ENCODE measurements around the gene TM4SF20. TPM values are rescaled to one million over a fixed set of nuclear protein-coding genes. Genes with fewer than 3 reads are reported as not detected.

Gene TM4SF20, protein sequence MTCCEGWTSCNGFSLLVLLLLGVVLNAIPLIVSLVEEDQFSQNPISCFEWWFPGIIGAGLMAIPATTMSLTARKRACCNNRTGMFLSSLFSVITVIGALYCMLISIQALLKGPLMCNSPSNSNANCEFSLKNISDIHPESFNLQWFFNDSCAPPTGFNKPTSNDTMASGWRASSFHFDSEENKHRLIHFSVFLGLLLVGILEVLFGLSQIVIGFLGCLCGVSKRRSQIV
- not detected in 2 replicates for total RNA-seq (2014; rRNA removed; shearing (Covaris generic))

DNA sequence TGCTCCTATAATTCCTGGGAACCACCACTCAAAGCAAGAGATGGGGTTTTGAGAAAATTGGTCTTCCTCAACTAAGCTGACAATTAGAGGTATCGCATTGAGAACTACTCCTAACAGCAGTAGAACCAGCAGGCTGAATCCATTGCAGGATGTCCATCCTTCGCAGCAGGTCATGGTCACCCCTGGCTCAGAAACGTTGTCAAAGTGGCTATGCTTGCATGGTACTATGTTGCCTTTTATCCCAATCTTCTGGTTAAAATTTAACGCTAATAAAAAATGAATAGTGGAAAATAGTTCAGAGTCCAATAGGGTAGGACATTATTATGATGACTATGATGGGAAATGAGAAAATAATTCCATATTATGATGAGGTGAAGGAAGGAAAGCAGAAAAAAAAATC, at the start of gene TM4SF20:
TSS of gene TM4SF20 (minus strand) at position 212 of the 400 bp plus-strand sequence. CDS start at position 174, 38 bp downstream.
- no peak for DNase-seq (ENCODE audit: low read depth)

DNA sequence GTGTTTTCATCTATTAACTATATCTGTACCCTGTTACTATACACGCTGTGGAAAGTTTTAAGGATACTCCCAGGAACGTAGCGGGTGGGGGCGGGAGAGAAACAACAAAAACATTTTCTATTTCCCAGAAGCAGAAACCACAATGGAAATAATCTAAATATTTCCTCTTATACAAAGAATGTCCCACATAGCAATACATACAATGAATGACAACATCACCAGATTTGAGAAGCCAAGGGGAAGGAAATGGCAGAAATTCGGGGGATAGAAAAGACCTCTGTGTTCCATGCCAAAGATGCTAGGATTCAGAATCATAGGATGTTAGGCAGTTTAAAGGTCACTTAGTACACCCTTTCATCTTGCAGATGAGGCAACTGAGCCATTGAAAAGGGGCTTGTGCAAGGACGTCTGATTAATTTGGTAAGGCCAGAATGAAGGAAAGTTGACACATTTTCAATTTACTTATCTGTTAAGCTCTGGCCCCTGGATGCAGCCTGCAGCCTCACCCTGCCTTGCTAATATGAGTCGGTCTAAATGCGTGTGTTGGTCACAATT, 49.7 kb upstream of the TM4SF20 start:
- DNase-seq (ENCODE audit: low read depth), result no peak

DNA sequence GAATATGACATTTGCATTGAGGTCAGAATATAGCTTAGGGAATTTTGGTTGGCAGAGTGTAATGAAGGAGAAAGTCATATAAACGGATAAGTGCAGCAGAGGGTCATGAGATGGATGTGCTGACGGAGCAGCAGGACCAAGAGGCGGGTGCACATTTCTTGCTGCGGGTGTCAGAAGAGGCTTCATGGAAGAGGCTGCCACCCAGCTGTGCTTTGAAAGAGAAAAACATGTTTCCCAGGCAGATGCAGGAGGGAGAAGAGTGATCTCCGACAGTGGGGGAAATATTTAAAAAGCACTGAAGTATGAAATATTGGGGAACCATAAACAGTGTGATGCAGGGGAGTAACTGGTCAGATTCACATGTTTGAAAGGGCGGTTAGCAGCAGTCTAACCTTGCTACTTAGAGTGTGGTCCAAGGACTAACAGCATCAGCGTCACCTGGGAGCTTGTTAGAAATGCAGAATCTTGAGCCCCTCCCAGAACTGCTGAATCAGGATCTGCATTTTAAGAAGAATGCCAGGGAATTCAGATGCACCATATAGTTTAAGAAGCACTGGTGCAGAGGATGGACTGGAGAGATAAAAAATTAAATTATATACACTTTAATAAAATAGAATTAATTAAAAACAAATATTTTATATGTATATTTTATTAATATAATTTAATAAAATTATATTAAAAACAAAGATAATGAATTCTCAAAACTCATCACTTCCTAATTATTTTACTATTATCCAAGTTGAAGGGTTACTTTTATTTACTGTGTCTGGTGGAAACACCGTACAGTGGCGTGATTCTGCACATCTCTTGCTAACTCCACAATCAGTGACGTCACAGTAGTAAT, 44.8 kb upstream of the TM4SF20 start:
- no peak for DNase-seq (ENCODE audit: low read depth)

DNA sequence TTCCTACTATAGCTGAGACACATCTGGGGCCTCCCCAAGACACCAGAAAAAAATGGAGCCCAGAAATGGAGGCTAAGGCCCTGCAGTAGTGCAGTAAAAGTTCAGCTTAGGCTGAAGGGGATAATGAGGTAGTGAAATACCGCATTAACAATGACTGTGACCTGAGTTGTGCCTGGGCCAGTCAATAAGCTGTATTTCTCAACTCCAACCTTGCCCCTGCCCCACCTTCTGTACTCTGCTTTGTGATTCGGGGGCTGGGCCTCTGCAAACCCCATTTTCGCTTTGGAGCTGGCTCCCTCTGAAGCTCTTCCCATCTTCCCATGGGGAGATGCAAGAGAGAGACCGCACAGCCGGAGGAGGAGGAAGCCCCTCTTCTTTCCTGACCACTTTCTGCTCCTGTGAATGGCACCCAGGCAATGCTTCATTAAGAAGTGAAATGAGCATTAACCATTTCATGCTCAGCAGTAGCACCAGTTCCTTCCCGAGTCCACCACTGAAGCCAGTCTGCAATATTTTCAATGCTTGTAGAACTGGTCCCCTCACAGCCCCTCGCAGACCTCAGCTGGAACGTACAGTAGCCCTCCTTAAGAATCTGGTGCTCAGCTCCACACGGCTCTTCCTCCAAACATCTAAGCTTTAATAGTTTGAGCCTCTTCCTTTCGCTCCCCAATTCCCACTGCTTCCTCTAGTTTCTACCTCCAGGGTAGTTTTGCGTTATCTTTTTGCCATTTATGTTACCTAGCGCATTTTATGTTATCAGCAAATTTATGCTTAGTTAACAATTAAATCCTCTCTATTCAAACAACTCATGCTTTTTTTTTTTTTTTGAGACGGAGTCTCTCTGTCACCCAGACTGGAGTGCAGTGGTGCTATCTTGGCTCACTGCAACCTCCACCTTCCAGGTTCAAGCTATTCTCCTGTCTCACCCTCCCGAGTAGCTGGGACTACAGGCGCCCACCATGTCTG, 41.3 kb upstream of the TM4SF20 start:
- DNase-seq (ENCODE audit: low read depth), result no peak

DNA sequence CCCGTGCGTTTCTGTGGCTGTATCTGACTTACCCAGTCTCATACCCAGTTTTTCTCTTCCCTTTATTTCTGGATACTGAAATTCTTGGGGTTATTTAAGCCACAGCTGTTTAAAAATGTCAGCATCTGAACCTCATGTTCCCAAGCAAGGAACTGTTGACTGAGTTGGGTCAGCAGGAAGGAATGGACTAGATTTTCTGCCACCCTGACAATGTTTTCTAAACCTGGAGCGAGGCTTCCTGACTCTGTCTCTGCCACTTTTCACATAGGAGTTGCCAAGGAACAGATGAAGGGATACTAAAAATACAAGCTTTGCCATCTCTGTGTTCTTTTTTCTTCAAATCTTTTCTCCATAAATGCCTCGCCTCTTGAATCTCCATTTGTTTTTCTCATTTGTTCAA, 37.6 kb upstream of the TM4SF20 start:
- DNase-seq (ENCODE audit: low read depth), result no peak

DNA sequence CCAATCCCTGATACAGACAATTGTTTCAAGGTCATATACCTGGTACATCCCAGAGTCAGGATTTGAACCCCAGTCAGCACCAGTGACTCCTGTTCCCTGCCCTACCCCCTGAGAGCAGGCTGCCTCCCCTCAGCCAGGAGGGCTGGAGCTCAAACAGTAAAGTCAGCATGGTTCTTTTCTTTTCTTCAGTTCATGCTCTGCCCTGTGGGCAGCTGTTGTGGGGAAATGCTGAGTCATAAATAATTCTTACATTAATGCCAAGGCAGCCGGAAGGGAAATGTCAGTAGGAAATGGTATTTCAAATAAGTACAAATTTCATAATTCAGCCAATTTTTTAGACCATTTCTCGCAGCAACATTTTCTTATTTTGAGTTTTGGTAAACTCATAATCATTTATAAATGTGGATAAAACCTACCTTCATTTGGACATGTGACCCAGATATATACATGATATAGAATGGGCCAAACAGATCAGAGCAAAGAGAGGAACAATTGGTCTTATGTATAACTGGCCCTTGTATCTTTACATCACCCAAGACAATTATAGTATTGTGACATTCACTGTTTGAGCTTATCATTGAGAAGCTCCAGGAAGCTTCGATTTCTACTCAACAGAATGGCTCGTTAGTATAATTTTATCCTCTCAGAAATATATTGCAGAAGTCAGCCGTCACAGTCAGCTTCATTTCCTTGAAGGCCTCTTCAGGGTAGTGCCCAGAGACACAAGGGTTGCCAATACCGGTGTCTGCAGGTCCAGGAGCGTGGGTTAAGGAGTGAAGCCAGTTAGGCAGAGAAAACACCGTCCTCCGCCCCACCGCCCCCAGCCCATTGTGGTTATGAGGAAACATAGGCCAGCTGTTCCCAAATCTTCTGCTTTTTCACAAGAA, 36.7 kb upstream of the TM4SF20 start:
- DNase-seq (ENCODE audit: low read depth), result peak; percentile 82

DNA sequence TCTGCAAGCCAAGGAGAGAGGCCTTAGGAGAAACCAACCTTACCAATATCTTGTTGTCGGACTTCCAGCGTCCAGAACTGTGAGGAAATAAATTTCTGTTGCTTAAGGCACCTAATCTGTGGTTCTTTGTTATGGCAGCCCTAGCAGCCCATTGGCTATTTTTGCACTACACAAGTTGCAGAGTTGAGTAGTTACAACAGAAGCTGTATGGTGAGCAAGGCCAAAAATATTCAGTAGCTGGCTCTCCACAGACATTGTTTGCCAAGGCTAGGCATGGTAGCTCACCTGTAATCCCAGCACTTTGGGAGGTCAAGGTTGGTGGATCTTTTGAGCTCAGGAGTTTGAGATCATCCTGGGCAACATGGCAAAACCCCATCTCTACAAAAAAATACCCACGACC, 35.7 kb upstream of the TM4SF20 start:
- DNase-seq (ENCODE audit: low read depth), result peak; percentile 88

DNA sequence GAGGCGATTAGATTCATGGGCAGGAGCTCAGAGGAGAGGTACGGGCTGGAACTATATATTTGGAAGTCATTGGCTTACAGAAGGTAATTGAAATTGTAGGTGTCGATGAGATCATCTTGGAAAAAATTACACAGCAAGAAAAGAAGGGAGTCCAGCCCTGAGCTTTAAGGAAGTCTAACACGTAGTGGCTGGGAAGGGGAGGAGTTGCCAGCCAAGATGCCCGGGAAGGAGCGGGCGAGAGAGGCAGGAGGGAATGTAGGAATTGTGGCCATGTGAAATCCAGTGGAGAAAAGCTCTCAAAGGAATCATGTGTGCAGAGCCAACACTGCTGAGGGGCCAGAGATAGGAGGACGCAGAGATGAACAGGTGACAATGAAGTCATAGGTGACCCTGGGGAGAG, 34.3 kb upstream of the TM4SF20 start:
- no peak for DNase-seq (ENCODE audit: low read depth)

DNA sequence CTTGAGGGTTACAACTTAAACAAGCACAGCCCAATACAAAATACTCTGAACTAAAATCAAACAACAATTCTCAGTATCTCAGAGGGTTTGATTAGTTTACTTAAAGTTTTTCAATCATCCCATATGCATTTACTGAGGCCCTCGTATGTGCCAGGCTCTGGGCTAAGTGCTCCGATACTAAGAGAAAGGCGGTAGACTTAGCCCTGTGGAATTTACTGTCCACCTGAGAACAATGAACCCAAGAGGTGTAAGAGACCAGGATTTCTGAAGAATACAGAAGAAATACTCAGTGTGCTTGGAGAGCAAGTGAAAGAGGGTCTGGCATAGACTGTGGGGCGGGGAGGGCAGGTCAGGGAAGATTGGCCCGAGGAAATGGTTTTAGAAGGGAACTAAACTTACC, 33.8 kb upstream of the TM4SF20 start:
- DNase-seq (ENCODE audit: low read depth), result no peak

DNA sequence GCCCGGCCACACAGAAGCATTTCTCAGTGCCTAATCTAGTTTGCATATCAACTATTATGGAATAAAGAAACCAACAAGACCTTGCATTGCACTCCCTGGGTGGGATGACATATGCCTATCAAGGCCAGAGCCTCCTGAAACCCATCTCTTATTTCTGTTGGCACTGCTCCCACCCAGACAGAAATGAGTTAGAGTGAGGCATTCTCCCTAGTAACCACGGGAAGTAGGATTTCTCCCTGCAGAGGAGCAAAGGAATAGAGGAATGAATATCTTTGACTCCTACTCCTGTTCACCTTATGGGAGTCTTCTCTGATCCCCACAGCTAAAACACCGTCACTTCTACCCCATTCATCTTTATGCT, 32.9 kb upstream of the TM4SF20 start:
- peak; percentile 67 for DNase-seq (ENCODE audit: low read depth)

DNA sequence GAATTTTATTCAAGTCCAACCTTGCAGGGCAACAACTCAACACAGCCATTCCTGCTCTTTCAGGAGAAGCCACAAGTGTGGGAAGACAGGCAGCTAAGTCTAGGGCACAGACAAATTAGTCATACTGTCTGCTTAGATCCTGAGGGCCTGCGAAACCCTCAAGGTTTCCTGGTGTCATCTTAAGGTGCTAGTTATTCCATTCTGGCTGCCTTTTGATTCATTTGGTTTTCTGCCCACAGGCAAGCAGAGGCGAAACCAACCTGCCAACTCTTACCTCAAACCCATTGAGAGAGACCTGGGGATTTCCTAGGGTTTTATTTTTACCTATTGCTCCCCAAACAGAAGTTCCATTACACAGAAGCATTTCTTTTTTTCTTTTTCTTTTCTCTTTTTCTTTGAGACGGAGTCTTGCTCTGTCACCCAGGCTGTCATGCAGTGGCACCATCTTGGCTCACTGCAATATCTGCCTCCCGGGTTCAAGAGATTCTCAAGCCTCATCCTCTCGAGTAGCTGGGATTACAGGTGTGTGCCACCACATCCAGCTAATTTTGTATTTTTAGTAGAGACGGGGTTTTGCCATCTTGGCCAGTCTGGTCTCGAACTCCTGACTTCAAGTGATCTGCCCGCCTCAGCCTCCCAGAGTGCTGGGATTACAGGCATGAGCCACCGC, 32.3 kb upstream of the TM4SF20 start:
- peak; percentile 82 for DNase-seq (ENCODE audit: low read depth)

DNA sequence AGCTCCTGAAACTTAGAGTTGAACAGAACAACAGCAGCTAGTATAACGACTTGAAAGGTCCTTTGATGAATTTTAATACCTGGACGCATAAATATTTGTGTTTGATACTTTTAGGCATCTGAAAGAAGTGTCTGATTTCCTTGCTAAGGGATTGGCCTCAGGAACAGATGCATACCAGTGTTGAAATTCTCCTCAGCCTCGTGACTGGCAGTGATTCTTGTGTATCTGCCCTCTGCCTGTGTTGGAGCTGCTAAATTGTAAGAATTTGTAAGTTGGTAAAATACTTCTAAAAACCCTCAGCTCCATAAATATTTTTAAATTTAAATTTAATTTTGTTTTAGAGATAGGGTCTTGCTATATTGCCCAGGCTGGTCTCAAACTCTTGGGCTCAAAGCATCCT, 31.1 kb upstream of the TM4SF20 start:
- DNase-seq (ENCODE audit: low read depth), result no peak

DNA sequence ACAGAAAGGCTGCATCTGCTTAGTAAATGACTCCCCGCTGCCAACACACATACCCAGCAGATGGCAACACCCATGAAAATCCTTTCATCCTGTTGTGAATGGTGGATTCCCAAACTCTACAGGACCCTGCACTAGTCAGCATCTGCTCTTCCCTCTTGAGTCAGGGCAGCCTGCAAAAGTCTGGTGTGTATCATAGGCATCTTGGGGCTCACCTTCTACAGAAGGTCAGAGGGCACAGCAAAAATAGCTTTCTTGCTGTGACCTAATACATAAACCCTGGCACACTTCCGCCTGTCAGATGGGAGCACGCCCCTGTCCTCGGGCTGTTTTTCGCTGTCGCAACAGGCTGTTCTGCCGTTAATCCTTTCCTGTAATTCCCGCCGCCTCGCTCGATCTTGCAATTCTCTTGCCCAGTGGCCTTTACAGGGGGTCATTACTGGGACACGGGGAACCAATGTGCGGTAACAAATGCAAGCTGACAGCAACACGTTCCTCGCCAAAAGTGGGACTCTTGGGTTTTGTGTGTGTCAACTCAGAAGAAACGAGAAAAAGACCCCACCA, 28.6 kb upstream of the TM4SF20 start:
- peak; percentile 36 for DNase-seq (ENCODE audit: low read depth)

DNA sequence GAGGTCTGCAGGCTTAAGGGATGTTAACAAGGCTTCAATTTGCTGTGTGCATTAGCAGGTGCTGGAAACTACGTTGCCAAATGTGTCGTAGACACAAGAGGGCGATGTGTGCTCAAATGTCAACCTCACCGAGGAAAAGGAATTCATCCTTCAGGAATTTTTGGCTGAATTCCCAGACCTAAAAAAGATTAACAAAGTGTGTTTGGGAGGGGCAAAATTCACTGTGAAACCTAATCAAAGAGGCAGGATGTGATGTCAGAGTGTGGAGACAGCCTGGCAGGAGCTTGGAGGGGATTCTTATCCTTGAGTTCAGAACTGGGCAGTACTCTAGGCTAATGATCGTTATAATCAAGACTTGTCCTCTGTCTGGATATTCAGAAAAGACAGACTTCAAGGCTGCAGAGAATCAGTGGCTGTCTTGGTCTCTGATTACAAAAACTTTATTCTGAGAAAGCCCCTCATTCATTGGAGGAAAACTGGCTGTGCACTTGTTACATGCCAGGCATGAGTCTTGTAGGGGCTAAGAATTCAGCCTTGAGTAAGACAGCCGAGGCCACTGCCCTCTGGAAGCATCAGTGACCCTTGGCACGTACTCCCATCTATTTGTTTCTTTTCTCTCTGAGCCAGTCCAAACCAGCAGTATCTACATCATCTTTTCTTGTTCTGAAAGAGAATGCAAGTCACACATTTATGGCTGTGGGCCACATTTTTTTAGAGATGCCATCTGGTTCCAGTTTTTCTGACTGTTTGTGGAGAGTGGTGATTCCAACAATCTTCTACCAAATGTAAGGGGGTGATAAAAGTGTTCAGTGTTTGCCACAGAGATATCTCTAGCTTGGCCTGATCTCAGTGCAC, 27.3 kb upstream of the TM4SF20 start:
- DNase-seq (ENCODE audit: low read depth), result peak; percentile 98

DNA sequence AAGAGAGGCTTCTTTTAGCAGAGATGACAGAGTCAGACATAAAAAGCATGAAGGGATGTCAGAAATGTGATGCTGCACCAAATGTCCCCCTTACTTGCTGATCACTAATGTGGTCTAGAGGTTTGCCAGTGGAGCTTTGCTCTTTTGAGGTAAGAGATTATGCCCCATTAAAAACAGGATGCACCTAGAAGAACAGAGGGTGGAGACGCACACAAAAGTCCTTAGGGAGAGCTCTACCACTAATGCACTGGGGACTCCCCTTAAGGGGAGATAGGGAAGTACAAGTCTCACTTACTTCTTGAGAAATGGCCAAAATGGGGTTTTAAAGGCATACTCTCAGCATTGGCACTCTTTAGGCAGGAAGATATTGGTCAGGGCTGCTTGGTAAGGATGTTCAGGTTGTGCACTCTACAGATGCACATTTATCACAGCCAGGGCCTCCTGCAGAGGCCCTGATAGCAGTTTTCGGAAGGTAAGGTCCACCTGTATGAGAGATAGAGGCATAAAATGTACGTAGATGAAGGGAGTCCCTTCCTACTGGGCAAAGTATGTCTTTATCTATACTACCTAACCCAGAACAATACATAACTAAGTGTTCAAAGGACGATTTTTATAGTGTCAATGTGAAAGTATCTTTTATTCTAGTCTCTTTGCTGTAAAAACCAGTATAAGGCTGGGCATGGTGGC, 25.6 kb upstream of the TM4SF20 start:
- no peak for DNase-seq (ENCODE audit: low read depth)

DNA sequence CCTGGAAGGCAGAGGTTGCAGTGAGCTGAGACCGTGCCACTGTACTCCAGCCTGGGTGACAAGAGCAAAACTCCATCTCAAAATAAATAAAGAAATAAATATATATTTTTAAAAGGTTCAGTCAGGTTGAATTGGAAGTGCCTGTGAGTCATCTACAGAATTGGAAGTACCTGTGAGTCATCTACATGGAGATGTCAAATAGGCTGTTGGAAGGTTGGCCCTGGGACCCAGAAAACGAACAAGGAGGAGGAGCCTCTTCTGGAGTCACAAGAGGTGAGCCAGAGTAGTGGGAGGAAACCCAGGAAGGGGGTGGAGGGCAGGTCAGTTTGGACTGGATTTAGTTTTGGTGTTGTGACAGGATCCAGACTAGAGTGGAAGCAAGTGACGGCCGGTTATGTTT, 23.9 kb upstream of the TM4SF20 start:
- peak; percentile 53 for DNase-seq (ENCODE audit: low read depth)

DNA sequence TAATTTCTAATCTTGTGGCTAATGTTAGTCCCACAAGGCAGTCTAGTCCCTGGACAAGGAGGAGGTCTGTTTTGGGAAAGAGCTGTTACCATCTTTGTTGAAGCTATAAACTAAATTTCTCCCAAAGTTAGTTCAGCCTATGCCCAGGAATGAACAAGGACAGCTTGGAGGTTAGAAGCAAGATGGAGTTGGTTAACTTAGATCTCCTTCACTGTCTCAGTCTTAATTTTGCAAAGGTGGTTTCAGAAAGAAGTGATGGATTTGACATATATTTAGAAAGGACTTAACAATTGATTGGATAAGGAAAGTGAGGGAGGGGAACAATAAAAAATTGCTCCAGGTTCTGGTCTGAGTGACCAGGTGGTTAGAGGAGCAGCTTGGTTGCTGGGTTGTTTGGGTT, 23.2 kb upstream of the TM4SF20 start:
- DNase-seq (ENCODE audit: low read depth), result no peak

DNA sequence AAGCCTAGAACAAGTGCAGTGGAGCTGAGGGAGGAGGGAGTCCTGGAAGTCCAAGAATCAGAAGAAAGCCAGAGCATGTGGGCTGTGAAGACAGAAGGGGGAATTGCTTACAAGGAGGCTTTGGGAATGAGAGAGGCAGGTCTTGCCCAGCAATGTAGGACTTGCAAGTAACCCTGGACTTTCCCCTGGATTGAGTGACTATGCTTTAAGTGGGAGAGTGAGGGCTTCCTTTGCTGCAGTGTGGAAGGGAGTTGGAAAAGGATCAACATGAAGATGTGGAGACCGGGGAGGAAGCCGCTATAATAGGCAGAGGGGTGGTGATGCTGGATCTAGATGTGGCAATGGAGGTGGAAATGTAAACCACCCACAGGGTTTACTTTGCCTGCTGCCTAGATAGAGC, 22.4 kb upstream of the TM4SF20 start:
- no peak for DNase-seq (ENCODE audit: low read depth)
